Measurements from ENCODE around the gene ZSCAN5A. TPM values are rescaled to one million over a fixed set of nuclear protein-coding genes. Genes with fewer than 3 reads are reported as not detected.
A peak's percentile ranks its signal among the peaks of the same experiment; 100 is the strongest.
"Not testable (repeated sequence)": the region's sequence is repeated elsewhere in the genome, so short reads cannot be mapped to it uniquely, and the experiment has no call there.

ZSCAN5A gene
- total RNA-seq, 1 donor from 2014 or later, result 4.3 TPM

DNA sequence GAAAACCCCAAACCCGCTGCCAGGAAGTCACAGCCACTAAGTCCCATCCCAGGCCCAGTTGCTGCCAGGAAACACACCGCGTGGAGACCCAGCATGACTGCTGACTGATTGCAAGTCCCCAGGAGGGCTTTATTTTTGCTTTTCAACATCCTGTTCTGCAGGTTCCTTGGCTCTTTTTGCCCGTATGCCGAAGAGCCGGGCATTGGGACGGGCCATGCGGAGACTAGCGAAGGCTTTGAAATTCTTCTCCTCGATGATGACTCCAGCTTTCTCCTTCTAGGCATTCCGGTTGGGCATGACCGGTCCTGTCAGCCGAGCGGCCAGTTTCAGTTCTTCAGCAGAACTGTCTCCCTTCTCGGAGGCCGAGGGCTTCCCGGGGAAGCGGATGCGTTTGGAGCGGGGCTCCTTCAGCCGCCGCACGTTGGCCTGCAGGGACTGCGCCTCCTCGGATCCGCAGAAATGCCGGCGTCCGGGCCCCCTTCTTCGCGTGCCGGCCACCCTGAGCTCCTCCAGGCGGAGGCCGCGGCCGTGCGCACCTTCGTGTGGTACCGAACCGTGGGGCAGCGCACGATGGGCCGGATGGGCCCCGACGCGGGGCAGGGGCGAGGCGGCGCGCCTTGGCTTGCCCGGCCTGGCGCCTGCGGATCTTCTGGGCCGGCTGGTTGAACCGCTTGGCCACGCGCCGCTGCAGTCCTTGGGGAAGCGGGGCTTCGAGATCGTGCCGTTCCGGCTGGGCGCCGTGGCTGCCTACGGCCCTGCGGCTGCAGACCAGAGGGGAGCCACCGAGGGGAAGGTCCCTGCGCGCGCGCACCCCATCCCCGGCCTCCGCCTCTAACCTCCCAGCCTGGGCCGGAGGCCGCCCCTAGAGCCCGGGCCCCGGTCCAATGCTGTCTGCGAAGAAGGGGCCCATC is 97.3 kb downstream of the ZSCAN5A start:
- DNase-seq (ENCODE audit: low spot score), result no peak
- ATAC-seq, result peak; percentile 53

- no peak for ATAC-seq
- no peak for DNase-seq (ENCODE audit: low spot score)
Measured at GRCh38 chr19:56211718-56212117, 102.9 kb downstream of the ZSCAN5A start.

DNA sequence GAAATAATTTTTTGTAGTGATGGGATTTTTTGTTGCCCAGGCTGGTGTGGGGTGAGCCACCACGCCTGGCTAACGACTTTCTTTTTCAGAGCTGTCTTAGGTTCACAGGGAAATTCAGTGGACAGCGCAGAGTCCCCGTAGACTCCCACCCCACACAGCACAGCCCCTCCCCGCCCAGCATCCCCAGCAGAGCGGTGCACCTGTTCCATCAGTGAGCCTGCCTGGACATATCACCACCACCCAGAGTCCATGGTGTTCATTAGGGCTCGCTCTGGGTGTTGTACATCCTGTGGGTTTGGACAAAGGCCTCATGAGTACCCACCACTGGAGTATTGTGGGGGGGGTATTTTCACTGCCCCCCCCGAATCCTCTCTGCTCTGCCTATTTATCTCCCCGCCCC is 104.6 kb downstream of the ZSCAN5A start:
- DNase-seq (ENCODE audit: low spot score); ATAC-seq: not testable (repeated sequence)

DNA sequence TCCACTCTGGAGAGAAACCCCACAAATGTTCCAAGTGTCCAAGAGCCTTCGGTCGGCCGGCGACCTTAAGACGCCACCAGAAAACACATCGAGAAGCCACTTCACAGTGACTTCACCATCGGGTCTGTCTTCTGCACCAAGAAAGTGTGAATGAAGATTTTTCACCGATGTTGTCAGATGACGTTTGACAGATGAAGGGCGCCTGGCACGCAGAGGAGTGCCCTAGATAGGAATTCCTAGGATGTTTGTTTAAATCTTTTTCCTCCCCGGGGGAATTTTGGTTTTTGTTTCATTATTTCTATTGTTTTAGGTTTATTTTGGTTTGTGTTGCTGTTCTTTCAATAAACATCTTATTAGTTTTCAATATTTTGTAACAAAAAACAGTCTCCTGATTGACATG is 105.5 kb downstream of the ZSCAN5A start:
- ATAC-seq (no peak), DNase-seq (ENCODE audit: low spot score) (no peak)

- DNase-seq (ENCODE audit: low spot score); ATAC-seq: not testable (repeated sequence)
Measured at GRCh38 chr19:56207581-56207980, 107.1 kb downstream of the ZSCAN5A start.

DNA sequence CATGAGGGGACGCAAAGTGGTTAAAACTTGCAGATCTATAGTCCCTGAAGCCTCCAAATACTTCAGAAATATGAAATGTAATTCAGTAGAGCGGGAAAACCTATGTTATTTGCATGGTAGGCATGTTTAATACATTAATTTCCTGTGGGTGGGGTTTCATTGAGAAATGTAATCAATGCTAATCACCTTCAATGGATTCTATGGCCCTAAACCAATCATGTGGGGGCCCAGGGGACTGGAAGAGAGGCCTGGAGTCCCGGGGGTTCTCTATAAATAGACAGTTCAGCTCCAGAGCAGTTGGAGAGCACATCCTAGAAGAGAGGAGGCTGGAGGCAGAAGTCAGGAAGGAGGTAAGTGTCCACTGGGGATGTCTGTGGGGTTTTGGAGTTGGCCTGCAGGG is 112.7 kb downstream of the ZSCAN5A start, which contains the start of gene ZSCAN5C:
ZSCAN5C (plus strand) TSS at position 301 of the 400 bp plus-strand sequence. CDS start 3,641 bp downstream, outside the sequence.
- no peak for ATAC-seq
- DNase-seq (ENCODE audit: low spot score), result no peak

GRCh38 chr19:56199687-56200086 is 115.0 kb downstream of the ZSCAN5A start:
- peak; percentile 48 for DNase-seq (ENCODE audit: low spot score)
- ATAC-seq, result peak; percentile 83

DNA sequence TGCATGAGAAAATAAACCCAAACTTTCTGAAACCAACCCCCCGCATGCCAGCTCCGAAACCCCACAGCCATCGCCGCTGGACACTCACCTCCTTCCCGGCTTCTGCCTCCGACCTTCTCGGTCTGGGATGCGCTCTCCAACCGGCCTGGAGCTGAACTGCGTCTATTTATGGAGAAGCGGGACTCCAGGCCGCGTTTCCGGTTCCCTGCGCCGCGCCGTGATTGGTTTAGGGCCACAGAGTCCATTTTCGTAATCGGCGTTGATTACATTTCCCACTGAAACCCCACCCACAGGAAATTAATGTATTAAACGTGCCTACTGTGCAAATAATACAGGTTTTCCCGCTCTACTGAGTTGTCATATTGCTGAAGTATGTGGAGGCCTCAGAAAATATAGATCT is 117.0 kb downstream of the ZSCAN5A start, which contains the start of gene ZSCAN5B:
ZSCAN5B (minus strand) TSS at position 138 of the 400 bp plus-strand sequence. CDS start 4,731 bp downstream, outside the sequence.
- DNase-seq (ENCODE audit: low spot score); ATAC-seq: not testable (repeated sequence)

- DNase-seq (ENCODE audit: low spot score), result no peak
- ATAC-seq, result no peak
Measured at GRCh38 chr19:56193981-56194640, 120.5 kb downstream of the ZSCAN5A start.

- ATAC-seq (no peak), DNase-seq (ENCODE audit: low spot score) (no peak)
Measured at GRCh38 chr19:56191711-56192110, 122.9 kb downstream of the ZSCAN5A start.

- ATAC-seq (no peak), DNase-seq (ENCODE audit: low spot score) (no peak)
Measured at GRCh38 chr19:56191115-56191514, 123.5 kb downstream of the ZSCAN5A start.

DNA sequence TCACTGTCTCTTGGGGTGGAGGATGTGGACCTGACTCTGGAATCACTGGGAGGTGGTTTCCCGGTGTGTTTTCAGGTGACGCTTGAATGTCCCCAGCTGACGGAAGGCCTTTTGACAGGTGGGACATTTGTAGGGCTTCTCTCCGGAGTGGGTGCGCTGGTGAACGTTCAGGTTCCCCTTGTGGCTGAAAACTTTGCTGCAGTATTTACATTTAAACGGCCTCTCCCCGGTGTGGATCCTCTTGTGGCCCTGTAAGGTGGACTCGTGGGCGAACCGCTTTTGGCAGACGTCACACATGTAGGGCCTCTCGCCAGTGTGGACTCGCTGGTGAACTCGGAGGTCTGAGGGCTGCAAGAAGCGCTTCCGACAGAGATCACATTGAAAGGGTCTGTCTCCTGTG is 124.9 kb downstream of the ZSCAN5A start:
- DNase-seq (ENCODE audit: low spot score) (no peak), ATAC-seq (no peak)

DNA sequence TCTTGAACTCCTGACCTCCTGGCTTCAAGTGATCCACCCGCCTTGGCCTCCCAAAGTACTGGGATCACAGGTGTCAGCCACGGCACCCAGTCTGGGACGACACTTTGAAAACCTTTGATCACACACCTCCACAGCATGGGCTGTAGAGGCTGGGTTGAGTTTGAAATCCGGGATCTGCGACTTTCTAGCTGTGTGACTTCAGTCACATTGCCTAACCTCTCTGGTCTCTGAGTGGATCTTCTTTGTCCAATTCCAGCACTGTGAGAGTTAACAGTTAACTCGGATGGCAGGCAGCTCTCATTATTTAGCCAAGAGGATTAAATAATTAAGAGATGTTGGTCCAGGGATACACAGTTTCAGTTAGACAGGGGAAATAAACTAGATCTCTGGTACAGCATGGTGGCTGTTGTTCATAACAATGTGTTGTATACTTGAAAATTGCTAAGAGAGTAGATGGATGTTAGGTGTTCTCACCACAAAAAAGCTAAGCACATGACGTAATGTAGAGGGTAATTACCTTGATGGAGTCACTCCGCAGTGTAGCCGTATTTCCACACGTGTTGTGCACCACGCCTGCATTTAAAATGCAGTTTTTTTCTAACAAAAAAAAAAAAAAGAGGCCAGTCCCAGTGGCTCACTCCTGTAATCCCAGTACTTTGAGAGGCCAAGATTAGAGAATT is 136.9 kb downstream of the ZSCAN5A start:
- DNase-seq (ENCODE audit: low spot score) (no peak), ATAC-seq (no peak)

DNA sequence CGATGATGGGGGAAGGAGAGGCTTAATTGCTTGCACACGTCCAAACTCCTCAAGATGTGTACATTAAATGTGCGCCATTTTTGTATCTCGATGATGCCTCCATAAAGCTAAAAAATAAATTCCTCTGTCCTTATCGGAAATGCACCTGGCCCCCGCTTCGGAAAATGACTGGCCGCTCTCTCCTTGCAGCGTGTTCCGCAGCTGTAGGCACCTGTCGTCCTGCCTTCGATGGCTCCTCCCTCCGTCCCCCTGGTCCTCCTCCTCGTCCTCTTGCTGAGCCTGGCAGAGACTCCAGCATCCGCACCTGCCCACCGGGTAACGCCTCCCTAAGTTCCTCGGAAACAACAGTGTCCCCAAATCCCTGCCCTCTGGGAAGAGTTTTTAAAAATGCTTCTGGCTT is 137.8 kb downstream of the ZSCAN5A start:
- DNase-seq (ENCODE audit: low spot score) (no peak), ATAC-seq (no peak)

DNA sequence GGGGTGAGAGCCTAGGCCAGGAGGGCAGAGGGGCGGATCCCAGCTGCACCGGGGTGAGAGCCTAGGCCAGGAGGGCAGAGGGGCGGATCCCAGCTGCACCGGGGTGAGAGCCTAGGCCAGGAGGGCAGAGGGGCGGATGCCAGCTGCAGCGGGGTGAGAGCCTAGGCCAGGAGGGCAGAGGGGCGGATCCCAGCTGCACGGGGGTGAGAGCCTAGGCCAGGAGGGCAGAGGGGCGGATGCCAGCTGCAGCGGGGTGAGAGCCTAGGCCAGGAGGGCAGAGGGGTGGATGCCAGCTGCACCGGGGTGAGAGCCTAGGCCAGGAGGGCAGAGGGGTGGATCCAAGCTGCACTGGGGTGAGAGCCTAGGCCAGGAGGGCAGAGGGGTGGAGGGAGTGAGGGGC is 138.3 kb downstream of the ZSCAN5A start:
- ATAC-seq, result peak; percentile 6

DNA sequence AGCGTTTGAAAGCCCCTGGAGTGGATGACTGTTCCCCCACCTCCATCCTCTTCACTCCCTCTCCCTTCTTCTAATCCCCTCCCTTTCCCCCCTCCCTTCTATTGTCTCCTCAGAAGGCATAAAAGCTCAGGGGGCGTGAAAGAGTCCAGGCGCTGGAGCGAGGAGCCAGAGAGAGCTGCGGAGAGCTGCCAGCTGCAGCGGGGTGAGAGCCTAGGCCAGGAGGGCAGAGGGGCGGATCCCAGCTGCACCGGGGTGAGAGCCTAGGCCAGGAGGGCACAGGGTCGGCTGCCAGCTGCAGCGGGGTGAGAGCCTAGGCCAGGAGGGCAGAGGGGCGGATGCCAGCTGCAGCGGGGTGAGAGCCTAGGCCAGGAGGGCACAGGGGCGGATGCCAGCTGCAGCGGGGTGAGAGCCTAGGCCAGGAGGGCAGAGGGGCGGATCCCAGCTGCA is 138.8 kb downstream of the ZSCAN5A start, which contains the start of gene GALP:
GALP (plus strand) TSS at position 148 of the 447 bp plus-strand sequence. CDS start 1,101 bp downstream, outside the sequence.
- ATAC-seq (peak; percentile 66), DNase-seq (ENCODE audit: low spot score) (peak; percentile 90)

More for the DNA sequence above, 138.3 kb downstream of the ZSCAN5A start:
- peak; percentile 65 for DNase-seq (ENCODE audit: low spot score)

- no peak for DNase-seq (ENCODE audit: low spot score)
- ATAC-seq, result no peak
Measured at GRCh38 chr19:56174550-56174949, 140.1 kb downstream of the ZSCAN5A start.

GRCh38 chr19:56174086-56174485 is 140.6 kb downstream of the ZSCAN5A start:
- no peak for DNase-seq (ENCODE audit: low spot score)
- no peak for ATAC-seq

Measured in left lobe of liver (tissue), 2 donors.